RPMI8226 (cell line): ENCODE measurements around the gene EARS2.
"Not testable (repeated sequence)": the region's sequence is repeated elsewhere in the genome, so short reads cannot be mapped to it uniquely, and the experiment has no call there.

Source experiments
- DNase-seq: peaks from one replicate; pipeline ENCODE4 v3.0.0-alpha.2; 2015

EARS2 gene

DNA sequence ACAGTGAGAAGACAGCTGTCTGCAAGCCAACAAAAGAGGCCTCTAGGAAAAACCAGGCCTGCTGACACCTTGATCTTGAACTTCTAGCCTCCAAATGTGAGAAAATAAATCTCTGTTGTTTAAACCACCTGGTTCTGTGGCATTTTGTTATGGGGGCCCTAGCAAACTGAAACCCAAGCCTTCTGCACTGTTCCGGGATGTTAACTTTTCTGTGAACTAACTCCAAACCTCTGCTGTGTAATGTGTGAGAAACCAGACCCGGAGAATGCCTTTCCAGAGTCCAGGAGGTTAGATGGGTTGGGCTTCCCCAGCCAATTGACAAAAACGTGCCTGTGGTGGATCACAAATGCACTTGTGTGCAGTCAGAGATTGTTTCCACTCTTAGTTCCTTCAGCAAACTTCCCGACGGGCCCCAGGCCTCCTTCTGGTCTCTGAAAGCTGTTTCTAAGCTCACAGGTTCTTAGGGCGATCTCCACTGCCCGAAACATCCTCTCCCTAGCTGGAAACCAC lies 33.2 kb downstream of the EARS2 start:
- no peak for DNase-seq

- DNase-seq = no peak
Observed at GRCh38 chr16:23523321-23523720, 33.8 kb downstream of the EARS2 start.

- no peak for DNase-seq
Observed at GRCh38 chr16:23521965-23522364, 35.2 kb downstream of the EARS2 start.

DNA sequence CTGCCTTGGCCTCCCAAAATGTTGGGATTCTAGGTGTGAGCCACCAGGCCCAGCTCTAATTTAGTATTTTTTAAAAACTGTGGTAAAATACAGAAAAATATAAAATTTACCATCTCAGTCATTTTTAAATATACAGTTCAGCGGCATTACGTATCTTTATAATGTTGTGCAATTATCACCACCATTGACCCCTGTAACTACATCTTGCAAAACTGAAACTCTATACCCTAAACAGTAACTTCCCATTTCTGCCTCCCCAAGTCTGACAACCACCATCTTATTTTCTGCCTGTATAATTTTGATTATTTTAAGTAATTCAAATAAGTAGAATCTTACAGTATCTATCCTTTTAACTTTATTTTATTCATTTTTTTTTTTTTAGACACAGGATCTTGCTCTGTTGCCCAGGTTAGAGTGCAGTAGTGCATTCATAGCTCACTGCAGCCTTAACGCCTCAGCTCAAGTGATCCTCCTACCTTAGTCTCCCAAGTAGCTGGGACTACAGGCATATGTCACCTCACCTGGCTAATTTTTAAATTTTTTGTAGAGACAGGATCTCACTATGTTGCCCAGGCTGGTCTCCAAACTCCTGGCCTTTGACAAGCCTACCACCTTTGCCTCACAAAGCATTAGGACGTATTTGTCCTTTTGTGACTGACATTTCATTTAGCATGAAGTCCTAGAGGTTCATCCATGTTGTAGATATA lies 36.0 kb downstream of the EARS2 start:
- no peak for DNase-seq

DNA sequence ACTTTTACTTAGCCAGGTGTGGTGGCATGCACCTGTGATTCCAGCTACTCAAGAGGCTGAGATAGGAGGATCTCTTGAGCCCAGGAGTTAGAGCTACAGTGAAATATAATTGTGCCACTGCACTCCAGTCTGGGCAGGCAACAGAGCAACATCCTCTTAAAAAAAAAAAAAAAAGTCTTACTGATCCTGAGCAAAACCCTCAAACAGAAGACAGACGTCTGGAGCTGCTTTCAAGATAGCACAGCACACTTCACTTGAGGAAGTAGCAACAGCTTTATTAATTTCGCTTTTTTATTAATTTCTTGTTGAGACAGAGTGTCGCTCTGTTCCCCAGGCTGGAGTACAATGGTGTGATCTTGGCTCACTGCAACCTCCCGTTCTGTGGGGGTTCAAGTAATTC lies 36.6 kb downstream of the EARS2 start:
- DNase-seq = no peak

DNA sequence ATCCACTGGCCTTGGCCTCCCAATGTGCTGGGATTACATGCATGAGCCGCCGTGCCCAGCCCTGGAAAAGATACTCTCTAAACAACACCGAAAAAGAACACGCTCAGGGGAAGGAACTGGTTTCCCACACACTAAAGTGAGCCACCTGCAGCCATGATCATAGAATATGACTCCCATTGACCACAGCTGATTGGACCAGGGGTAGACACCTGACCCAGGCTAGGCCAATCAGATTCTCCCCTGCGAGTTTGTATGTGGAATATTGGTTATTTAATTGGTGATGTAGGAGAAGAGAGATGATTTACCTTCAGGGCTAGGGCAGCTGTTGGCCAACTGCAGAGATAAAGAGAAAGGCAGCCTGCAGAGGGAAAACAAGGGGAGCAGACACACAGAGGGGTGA lies 37.9 kb downstream of the EARS2 start:
- no peak for DNase-seq

DNA sequence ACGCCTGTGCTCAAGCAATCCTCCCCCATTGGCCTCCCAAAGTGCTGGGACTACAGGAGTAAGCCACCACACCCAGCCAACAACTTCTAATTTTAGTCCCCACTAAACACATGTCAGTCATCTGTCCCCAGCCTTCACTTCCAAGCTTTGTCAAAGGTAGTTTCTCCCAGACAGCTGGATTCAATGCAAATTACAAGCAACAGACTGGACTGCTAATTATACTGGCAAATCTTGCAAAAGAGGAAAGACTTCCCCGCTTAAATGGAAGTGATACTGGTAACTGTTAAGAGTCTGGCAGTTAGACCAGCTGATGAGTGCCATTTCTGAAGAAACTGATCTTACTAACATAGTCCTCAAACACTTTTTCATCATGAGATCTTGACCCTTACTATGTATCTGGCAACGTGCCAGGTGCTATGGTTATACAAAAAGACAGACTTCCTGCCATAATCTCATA lies 38.7 kb downstream of the EARS2 start:
- DNase-seq = no peak

GRCh38 chr16:23516366-23517137 lies 40.6 kb downstream of the EARS2 start:
- no peak for DNase-seq

- no peak for DNase-seq
Observed at GRCh38 chr16:23515881-23516280, 41.3 kb downstream of the EARS2 start.

DNA sequence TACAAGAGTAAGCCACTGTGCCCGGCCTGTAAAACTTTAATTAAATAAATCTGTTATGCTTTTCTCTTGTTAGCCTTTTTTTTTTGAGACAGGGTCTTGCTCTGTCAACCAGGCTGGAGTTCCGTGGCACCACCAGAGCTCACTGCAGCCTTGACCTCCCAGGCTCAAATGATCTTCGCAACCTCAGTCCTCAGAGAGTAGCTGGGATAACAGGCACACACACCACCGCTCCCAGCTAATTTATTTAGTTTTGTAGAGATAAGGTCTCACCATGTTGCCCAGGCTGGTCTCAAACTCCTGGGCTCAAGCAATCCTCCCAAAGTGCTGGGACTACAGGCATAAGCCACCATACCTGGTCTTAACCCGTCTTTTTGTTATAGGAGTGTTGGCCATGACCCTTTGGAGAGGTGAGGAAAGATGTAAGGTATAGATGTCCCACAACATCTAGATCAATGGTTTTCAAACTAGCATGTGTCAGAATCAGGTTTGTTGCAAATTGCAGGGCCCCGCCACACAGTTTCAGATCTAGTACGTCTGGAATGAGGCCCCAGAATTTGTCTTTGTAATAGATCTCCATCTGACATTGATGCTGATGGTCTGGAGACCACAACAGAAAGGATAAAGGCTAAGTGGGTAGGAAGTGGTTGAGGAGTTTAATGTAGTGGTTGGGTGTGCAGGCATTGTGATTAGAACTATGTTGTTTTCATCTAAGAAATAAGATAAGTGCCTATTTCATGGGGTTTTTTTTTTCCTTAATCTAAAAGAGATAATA lies 42.6 kb downstream of the EARS2 start:
- no peak for DNase-seq

DNA sequence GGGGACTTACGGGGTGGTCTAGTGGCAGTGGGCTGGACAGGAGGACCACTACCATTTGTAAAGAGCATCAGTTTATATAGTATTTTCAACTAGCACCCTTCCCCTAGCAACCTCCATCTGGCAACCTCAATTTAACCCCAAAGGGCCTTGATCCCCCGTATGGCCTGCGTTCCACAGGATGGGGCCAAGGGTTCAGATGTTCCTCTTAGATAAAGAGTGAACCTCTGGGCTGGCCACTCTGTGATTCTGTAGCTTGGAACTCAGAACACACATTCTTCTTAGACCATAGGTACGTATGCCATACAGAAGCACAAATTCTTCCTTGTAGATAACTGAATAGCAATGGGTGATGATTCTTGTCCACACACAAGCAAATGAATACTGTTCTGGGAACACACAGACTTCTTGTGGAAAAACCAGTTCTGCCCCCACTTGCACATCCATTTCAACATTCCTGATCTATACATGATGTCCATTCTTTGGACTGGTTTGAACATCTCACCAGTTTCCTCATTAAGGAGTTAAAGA lies 44.9 kb downstream of the EARS2 start:
- DNase-seq = no peak

DNA sequence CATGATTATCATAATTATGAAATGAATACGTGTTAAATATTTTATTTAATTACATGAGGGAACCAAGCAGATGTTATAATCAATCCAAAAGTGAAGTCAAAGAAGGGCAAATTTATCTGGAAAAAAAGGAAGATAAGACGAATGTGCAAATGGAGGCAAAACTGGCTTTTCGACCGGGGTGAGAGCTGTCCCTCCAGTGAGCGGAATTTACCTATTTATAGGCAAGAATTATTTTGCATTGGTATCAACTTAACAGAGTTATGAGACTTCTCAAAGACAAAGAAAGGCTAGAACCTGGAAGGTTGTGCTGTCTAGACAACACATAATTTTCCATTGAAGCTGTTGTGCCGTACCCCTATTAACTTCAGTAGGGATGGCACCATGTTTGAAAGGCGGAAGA lies 45.4 kb downstream of the EARS2 start:
- no peak for DNase-seq

GRCh38 chr16:23510915-23511270 lies 46.3 kb downstream of the EARS2 start:
- DNase-seq = not testable (repeated sequence)

GRCh38 chr16:23510164-23510914 lies 46.8 kb downstream of the EARS2 start, which contains the start of gene GGA2:
Gene GGA2, minus strand, starts transcription at chr16:23510494. Its CDS starts 83 bp downstream, at chr16:23510411.
- DNase-seq = peak; percentile 93

GRCh38 chr16:23509782-23510163 lies 47.4 kb downstream of the EARS2 start:
- peak; percentile 61 for DNase-seq

DNA sequence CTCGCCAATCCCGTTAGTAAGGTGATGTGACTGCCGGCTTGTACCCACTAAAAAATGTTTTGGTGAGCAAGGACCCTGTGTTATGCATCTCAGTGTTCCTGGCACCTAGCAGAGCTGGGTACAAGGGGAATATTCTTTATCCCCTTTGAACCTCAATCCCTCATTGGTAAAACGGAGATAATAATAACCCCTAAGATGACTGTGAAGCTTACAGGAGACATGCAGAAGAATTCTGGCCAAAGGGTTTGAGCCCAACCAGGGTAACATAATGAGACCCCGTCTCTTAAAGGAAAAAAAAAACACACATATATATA lies 47.8 kb downstream of the EARS2 start:
- peak; percentile 10 for DNase-seq

DNA sequence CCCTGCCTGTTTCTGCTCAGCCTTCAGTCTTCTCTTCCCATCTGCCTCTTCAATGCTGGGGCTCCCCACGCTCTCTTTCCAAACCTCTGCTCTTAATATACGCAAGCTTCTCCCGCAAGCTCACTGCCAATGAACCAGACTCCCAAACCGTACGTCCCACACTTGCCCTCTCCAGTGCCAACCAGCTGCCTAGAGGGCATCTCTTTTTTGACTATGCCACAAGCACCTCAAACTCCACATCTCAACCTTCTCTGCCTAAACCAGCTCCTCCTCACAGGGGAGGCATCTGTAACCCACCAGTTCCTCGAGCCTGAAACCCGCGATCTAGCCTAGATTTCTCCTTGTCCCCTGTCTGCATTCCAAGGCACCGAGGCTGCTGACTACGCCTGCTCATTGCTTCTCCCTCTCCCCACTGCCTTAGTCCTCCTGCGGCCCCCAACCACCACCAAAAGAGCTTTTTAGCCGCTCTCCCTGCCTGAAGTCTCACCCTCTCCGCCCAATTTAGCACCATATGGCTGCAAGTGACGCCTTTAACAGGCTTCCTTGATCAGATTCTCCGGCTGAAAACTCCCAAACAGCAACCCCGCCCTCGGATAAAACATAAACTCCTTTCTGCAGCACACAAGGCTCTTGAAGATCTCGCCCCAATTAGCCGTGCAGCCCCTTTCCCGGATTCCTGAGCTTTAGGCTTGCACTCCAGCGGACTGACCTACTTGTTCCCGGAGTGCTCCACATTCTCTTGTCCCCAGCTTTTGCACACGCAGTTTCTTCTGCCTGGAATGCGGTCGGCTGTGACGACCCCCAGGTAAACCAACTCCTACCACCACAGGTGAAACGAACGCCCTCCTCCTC lies 48.3 kb downstream of the EARS2 start:
- peak; percentile 46 for DNase-seq

DNA sequence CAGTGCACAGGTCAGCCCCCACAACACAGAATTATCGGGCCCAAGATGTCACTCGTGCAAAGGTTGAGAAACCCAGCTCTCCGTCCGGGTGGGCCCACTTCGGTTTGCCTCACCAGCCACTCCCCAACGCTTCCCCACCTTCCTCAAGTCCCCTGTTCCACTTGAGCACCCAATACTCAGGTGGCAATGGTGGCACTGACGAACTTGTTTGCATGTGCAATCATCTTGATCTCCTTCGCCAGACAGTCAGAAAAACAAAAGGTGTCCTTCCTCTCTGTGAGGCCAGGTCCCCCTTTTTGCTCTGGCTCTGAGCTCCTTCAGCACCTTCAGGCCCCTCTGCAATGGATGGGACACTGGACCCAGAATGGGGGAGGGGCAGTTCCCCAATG lies 50.5 kb downstream of the EARS2 start:
- DNase-seq = no peak

GRCh38 chr16:23505671-23506605 lies 51.2 kb downstream of the EARS2 start:
- DNase-seq = no peak

GRCh38 chr16:23505180-23505665 lies 51.9 kb downstream of the EARS2 start:
- DNase-seq = no peak
